Left kidney (tissue), 2 donors: ENCODE results near the gene MAML2. TPM values are rescaled to one million over a fixed set of nuclear protein-coding genes. Genes with fewer than 3 reads are reported as not detected.

Source experiments
- DNase-seq: peaks from one replicate; pipeline ENCODE4 v3.0.0-alpha.2; 2013
- polyA plus RNA-seq: library from polyadenylated mRNA; unstranded; fragments of 120-200 nt; gene quantifications from one replicate; pipeline ENCODE4 v1.2.1, GENCODE V29; 2013; ENCODE audit not compliant: insufficient read length

Gene MAML2
- polyA plus RNA-seq, 1 donor = 31.7 TPM

GRCh38 chr11:96125400-96125799 is 217.6 kb downstream of the MAML2 start:
- DNase-seq = no peak

GRCh38 chr11:96124155-96124554 is 218.8 kb downstream of the MAML2 start:
- no peak for DNase-seq

DNA sequence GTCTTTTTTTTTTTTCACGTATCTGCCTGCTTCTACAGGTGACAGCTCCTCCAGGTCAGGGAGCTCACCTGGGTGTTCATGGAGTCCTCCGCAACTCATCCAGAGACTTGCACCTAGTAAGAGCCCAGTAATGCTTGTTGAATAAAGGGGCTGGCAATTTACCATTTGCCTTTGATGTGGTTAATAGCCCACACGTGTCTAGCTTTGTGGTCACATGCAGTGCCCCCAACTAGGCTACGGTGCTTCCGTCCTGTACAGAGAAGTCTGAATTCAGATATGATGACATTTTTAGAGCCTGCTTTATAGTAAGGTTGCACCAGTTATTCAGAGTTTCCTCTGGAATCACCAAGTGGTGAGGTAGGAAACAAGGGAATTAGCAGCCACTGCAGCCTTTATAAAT is 219.7 kb downstream of the MAML2 start:
- no peak for DNase-seq

- DNase-seq = no peak
These were observed 220.4 kb downstream of the MAML2 start for GRCh38 chr11:96122601-96123074.

- DNase-seq = no peak
These were observed 223.8 kb downstream of the MAML2 start for GRCh38 chr11:96119211-96119610.

DNA sequence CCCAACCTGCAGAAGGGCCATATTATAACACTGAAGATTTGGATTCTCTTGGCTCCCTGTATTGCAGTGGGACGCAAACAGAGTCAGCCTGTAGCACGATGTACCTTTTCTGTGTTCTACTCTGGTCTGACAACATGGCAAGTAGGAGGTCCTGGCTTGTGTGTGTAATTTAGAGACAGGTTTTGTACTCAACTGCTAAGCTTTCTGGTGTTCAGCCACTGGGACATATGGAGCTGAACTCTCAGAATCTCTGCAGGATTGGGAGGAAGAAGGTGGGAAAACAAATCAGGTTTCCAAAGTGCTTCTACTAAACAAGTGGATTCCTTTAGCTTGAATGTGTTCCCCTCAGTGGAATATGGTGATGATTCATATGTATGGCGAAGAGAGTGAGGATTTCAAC is 226.6 kb downstream of the MAML2 start:
- no peak for DNase-seq

- DNase-seq = no peak
These were observed 228.6 kb downstream of the MAML2 start for GRCh38 chr11:96114178-96115064.

DNA sequence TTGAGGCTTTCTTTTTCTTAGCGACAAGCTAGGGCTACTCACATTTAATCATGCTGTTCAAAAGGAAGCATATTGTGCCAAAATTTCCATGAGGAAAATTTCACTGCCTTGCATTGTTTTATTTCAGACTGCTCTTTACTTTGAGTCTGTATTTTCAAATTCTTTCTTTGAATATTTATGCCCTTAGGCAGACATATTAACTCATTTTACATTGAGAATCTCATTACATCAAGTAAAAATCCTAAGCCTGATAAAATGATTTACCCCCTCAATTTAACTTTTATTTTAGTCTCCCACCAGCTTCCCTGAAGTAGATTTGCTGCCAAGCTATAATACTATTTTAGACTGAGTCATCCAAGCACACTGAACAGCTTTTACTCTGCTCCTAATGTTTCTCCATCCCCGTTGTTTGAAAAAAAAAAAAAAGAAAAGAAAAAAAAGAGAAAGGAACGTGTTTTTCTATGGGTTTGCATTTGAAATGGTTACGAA is 229.8 kb downstream of the MAML2 start:
- DNase-seq = peak; percentile 80

GRCh38 chr11:96112192-96113128 is 230.5 kb downstream of the MAML2 start:
- no peak for DNase-seq

- DNase-seq = no peak
These were observed 231.7 kb downstream of the MAML2 start for GRCh38 chr11:96111308-96111707.

GRCh38 chr11:96110302-96110701 is 232.7 kb downstream of the MAML2 start:
- DNase-seq = no peak

- DNase-seq = no peak
These were observed 233.5 kb downstream of the MAML2 start for GRCh38 chr11:96109331-96110030.

GRCh38 chr11:96107143-96107824 is 235.7 kb downstream of the MAML2 start:
- DNase-seq = no peak

GRCh38 chr11:96106645-96107044 is 236.3 kb downstream of the MAML2 start:
- no peak for DNase-seq

DNA sequence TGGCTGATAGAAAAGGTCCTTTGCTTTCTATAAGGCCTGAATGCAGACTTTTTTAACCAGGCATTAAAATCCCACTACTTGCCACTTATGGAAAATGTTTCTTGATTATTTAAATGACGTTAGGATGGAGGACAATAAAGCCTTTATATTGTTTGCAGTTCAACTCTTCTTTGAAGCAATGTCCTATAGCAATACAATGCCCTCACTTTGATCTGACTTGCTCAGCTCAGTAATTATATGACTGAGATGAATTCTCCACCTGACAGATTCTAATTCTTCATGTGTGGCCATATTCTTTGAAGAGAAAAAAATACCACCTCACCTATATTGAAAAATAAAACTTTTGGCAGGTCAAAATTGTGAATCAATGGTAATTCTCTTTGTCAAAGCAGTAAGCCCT is 237.1 kb downstream of the MAML2 start:
- no peak for DNase-seq

- DNase-seq = no peak
These were observed 237.6 kb downstream of the MAML2 start for GRCh38 chr11:96105197-96105895.

- DNase-seq = no peak
These were observed 238.5 kb downstream of the MAML2 start for GRCh38 chr11:96104496-96104895.

GRCh38 chr11:96103721-96104120 is 239.3 kb downstream of the MAML2 start:
- DNase-seq = no peak

DNA sequence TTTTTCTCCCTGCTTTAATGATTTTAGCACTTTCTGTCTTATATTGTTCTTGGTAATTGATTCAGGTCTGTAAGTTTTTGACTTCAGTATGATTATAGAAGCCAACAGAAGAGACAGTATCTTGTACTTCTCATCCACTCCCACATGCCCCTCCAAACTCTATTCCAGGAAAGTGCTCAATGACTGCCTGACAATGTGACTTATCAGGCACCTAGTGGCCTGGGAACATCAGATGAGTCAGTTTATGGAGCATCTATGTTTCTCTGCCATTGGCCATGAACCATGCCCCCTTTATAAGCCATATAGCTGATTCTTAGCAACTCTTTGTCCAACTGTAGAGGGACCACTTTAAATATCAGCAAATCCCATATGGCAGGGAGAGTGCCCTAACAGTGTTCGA is 239.9 kb downstream of the MAML2 start:
- no peak for DNase-seq

DNA sequence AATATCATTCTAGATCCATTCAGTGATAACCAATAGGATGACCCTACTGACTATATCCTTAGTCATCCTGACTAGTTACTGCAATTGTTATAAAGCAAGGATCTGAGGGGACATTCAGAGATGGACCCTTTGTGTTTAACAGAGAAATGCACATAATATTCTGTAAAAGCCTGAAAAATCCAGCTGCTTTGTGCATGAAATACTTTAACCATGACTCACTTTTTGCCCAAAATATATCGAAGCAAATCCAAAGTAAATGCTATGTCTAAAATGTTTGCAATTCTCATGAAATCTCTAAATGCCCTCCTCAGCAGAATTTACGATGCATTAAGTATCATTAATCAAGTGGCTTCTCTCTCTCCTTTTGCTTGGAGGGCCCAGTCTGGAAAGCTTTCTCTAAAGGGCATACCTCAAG is 240.3 kb downstream of the MAML2 start:
- no peak for DNase-seq

- DNase-seq = no peak
These were observed 241.8 kb downstream of the MAML2 start for GRCh38 chr11:96101146-96101545.
